Stomach (tissue), 9 donors: ENCODE results near the gene CHTOP. TPM values are rescaled to one million over a fixed set of nuclear protein-coding genes. Genes with fewer than 3 reads are reported as not detected.

Source experiments
- DNase-seq, 2 donors: peaks; one replicate each; pipeline versions ENCODE4 v3.0.0 to v3.0.0-alpha.2; 2013 to 2019
- H3K27ac ChIP-seq, 5 donors: fragments of 200-600 bp in 4 of 5; sonication (generic) in 4 of 5; one replicate each; pipeline ENCODE4 v1.5.1; 2013 to 2019; ENCODE audit warnings: mild to moderate bottlenecking in 1 of 5, moderate library complexity in 1 of 5
- H3K27me3 ChIP-seq, 3 donors: fragments of 200-600 bp; sonication (generic); one replicate each; pipeline ENCODE4 v1.5.1; 2017 to 2019; ENCODE audit warnings: mixed run types in 1 of 3
- H3K36me3 ChIP-seq, 4 donors: fragments of 200-600 bp; sonication (generic); 1 replicate in 3 of 4; 2 replicates in 1 of 4; pipeline ENCODE4 v1.5.1; 2016 to 2019
- H3K4me1 ChIP-seq, 4 donors: fragments of 200-600 bp; sonication (generic); one replicate each; pipeline ENCODE4 v1.5.1; 2016 to 2019
- H3K4me3 ChIP-seq, 4 donors: fragments of 200-600 bp; sonication (generic) in 3 of 4; one replicate each; pipeline ENCODE4 v1.5.1; 2016 to 2019; ENCODE audit warnings: mild to moderate bottlenecking in 1 of 4
- H3K9me3 ChIP-seq, 4 donors: fragments of 200-600 bp; sonication (generic); one replicate each; pipeline ENCODE4 v1.5.1; 2016 to 2019
- CTCF ChIP-seq, 7 experiments: fragments of 450-650 bp in 4 of 7; fragments of 200-600 bp in 3 of 7; sonication (generic) in 3 of 7; IDR thresholded peaks; one replicate each; pipeline ENCODE4 v1.5.1; 2016 to 2019; ENCODE audit warnings: antibody characterized with exemption in 7 of 7, control low read depth in 2 of 7, mild to moderate bottlenecking in 1 of 7
- EP300 ChIP-seq: sonication (generic); formaldehyde crosslinking; IDR thresholded peaks from one replicate; pipeline ENCODE4 v1.6.1; 2017; ENCODE audit warnings: antibody characterized with exemption
- POLR2A ChIP-seq, 4 donors: fragments of 450-650 bp; IDR thresholded peaks; one replicate each; pipeline ENCODE4 v1.6.1; 2016; ENCODE audit warnings: antibody characterized with exemption in 4 of 4, control low read depth in 2 of 4, mild to moderate bottlenecking in 1 of 4, moderate library complexity in 1 of 4
- POLR2AphosphoS5 ChIP-seq, 3 donors: sonication (generic); formaldehyde crosslinking; IDR thresholded peaks; one replicate each; pipeline ENCODE4 v1.6.1; 2016; ENCODE audit warnings: antibody characterized with exemption in 3 of 3
- WGBS, 5 donors: extraction: QIAGEN DNeasy Blood & Tissue Kit in 3 of 5; methylation state at CpG; one replicate each; pipeline versions ENCODE4 v1.1.5 to v1.1.7; 2013 to 2018; 5-methylcytosine and 5-hydroxymethylcytosine counted together
- intact Hi-C: fragments of 100-400 bp; cut with DNase I; formaldehyde crosslinking; loops from one replicate; pipeline ENCODE4 v1.15.1; 2023; ENCODE audit warnings: low total_unique reads
- polyA plus RNA-seq, 3 donors: library from polyadenylated mRNA; stranded (reverse); fragments of 200-250 nt; gene quantifications; one replicate each; pipeline ENCODE4 v1.2.3, GENCODE V29; 2013
- total RNA-seq, 5 donors: library from RNA; depleted of rRNA; stranded (reverse); fragments of >200 nt; gene quantifications; one replicate each; pipeline versions ENCODE4 v1.1.0 to v1.2.3, GENCODE V29; 2014 to 2016
- donor health status: healthy with polysubstance abuse.
- donor health status: Bipolar disorder and iron deficiency.
- donor health status: healthy.

CHTOP gene
- total and polyA plus RNA-seq, 8 donors = 21.7 to 111 (median 49.6) TPM

- Histone ChIP-seq H3K9me3 (no peaks in the 10 kb centered on the region), H3K4me1 (peaks cover 15 to 55% (median 43%) of the 10 kb centered on the region in 4 donors), H3K27me3 (no peaks in the 10 kb centered on the region), H3K36me3 (peaks cover 17 to 27% (median 24%) of the 10 kb centered on the region in 4 donors), H3K27ac (peak overlapping the region; percentile 52 to 84 (median 70)), H3K4me3 (no peak overlapping the region)
- DNase-seq = peak in 1 of 2 donors; percentile 93
- 18 to 65% (median 50%) methylated on average over 1 to 2 of the region's 2 CpGs for WGBS, 5 donors
- intact Hi-C loops = no loop called here
- TF ChIP-seq POLR2AphosphoS5 (IDR thresholded peaks at IDR 0.05) = peak; percentile 31 to 88 (median 55)
- no peak for TF ChIP-seq EP300
Observed at GRCh38 chr1:153649863-153650235, 16.0 kb downstream of the CHTOP start.

GRCh38 chr1:153651771-153652170, 17.9 kb downstream of the CHTOP start:
- H3K4me3 ChIP-seq = no peak overlapping the region
- H3K9me3 ChIP-seq = no peaks in the 10 kb centered on the region
- peaks cover 15 to 47% (median 39%) of the 10 kb centered on the region in 4 donors for H3K4me1 ChIP-seq
- no peak overlapping the region for H3K27ac ChIP-seq
- DNase-seq = no peak
- WGBS, 5 donors = 71 to 86% (median 81%) methylated on average over 1 of the region's 1 CpG
- H3K27me3 ChIP-seq = no peaks in the 10 kb centered on the region
- peaks cover 0 to 8% (median 4%) of the 10 kb centered on the region in 4 donors for H3K36me3 ChIP-seq
- TF ChIP-seq POLR2AphosphoS5 (IDR thresholded peaks at IDR 0.05) (no peak), POLR2A (IDR thresholded peaks at IDR 0.05) (no peak), EP300 (no peak), CTCF (IDR thresholded peaks at IDR 0.05) (no peak)
- intact Hi-C loops = no loop called here

- no peaks in the 10 kb centered on the region for H3K9me3 ChIP-seq
- TF ChIP-seq POLR2A (IDR thresholded peaks at IDR 0.05) = no peak
- TF ChIP-seq POLR2AphosphoS5 (IDR thresholded peaks at IDR 0.05) = no peak
- no peak for TF ChIP-seq EP300
- no peak for TF ChIP-seq CTCF (IDR thresholded peaks at IDR 0.05)
- no peaks in the 10 kb centered on the region for H3K36me3 ChIP-seq
- peaks cover 15 to 38% (median 32%) of the 10 kb centered on the region in 4 donors for H3K4me1 ChIP-seq
- no peak for DNase-seq
- H3K27me3 ChIP-seq = no peaks in the 10 kb centered on the region
- H3K27ac ChIP-seq = peak overlapping the region; percentile 23 to 76 (median 35)
- no peak overlapping the region for H3K4me3 ChIP-seq
- 39 to 68% (median 60%) methylated on average over 3 of the region's 3 CpGs for WGBS, 5 donors
- intact Hi-C loops = no loop called here
Observed at GRCh38 chr1:153652805-153653500, 19.1 kb downstream of the CHTOP start.

- H3K27ac ChIP-seq = peak overlapping the region in 1 of 5 donors; percentile 5
- 61 to 78% (median 67%) methylated on average over 3 of the region's 3 CpGs for WGBS, 5 donors
- no peak for DNase-seq
- H3K4me1 ChIP-seq = peaks cover 5 to 35% (median 24%) of the 10 kb centered on the region in 4 donors
- H3K36me3 ChIP-seq = peaks cover 0 to 4% (median 0%) of the 10 kb centered on the region in 4 donors
- H3K4me3 ChIP-seq = no peak overlapping the region
- no peak for TF ChIP-seq CTCF (IDR thresholded peaks at IDR 0.05)
- TF ChIP-seq EP300 = no peak
- TF ChIP-seq POLR2A (IDR thresholded peaks at IDR 0.05) = no peak
- no peak for TF ChIP-seq POLR2AphosphoS5 (IDR thresholded peaks at IDR 0.05)
- no peaks in the 10 kb centered on the region for H3K9me3 ChIP-seq
- intact Hi-C loops = no loop called here
- no peaks in the 10 kb centered on the region for H3K27me3 ChIP-seq
Observed at GRCh38 chr1:153655333-153655732, 21.5 kb downstream of the CHTOP start.
